GM21447 (cell line): ENCODE results near the gene HIPK2.

Source experiments
- ATAC-seq: cut with Tn5 transposase; IDR thresholded peaks from one replicate; pipeline ENCODE4 v1.9.1; 2021; ENCODE audit not compliant: unreplicated experiment

HIPK2 gene

DNA sequence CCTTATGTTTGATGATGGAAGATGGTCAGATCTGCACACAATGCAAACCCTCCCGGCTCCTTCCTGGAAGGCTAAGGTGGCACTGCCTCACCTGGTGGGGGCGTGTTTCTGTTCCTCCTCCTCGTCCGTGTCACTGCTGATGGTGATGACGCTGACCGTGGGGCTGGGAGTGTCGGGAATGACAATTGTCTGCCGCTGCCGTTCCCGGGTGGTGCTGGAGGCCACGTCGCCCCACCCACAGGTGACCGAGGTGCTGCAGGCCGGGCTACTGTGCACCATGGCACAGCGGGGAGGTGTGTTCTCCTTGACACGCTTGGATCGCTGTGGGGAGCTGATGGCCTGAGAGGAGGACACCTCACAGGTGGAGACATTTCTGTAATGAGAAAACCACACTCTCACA is 181.2 kb downstream of the HIPK2 start:
- ATAC-seq = no peak

DNA sequence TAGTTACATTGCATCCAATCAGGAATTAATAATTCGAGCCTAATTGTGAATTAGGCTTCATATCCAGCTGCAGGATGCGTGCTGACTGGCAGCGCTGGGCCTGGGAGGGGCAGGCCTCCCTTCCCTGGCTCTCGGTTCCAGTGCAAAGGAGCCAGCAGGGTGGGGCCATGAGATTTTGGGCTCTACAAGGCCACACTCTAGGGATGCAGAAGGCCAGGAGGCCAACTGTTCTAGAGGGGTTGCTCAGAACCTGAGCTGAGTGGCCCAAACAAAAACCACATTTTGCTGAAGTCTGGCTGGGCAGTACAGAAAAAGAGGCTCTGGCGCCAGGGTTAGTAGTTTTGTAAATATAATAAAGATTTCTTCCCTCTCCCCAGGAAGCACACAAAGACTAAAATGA is 182.0 kb downstream of the HIPK2 start:
- ATAC-seq = no peak

DNA sequence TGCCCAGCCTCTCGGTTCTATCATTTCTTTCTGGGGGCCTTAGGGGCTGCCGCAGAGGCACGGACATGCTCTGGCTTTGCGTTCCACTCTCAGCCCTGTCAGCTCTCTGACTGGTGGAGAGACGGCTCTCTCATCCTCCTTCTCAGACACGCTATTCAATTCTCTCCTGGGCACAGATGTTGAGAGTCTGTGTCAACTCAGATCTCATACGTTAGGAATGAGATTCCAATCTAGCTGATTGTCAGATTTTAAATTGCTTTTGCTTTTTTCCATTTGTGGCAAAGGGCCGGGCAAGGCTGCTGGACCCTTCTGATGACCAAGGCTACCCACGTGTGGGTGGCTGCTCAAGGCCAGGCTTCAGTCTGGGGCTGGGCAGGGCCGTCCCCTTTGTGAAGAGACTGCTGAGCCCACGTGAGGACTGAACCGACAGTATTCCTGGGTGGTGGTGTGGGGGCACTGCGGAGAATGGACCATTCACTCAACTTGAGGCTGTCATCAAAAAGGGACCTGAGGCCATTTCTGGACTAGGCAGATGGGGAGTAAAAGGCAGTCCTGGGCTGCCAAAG is 182.8 kb downstream of the HIPK2 start:
- no peak for ATAC-seq

DNA sequence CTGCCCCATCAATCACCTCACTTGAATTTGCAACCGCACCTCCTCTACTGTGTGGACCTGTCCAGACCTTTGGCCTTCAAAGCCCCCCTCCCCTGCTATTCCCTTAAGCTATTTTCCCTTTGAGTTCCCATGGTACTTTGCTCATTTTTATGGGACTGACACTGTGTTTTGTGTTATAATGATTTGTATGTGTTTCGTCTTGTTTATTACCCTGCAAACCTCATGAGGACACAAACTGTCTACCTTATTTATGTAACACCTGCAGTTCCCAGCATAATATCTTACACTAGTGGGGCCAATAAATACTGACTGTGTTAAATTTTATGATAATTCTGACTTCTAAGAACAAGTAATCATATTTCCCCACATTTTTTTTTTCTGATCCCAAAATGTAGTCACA is 183.7 kb downstream of the HIPK2 start:
- ATAC-seq = no peak

DNA sequence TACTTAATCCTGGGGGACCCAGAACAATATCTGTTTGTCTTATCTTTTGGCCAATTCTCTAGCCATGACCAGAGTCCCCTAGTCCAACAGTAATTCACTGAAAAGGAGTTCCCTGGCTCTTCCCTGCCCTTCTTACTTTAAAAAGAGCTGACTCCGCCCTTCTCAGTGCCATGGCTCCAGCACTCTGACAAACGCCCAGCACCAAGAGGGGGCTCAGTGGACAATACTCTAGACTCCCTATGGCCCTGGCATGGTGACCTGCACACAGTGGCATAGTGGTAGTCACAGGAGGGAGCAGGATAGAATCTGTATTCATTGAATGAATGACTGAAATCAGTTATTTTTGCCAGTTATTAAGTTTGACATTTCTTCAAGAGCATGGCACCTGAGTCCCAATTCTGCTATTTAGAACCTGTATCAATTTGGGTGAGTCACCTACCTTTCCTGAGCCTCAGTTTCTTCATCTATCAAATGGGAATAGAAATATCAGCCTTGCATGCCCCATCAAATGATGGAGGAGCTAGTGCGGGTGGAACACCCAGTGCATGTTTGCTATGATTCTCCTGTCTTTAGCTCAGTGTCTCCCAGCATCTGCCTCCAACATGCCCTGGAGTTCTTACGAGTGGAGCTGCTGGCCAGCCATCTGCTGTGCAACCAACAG is 184.9 kb downstream of the HIPK2 start:
- no peak for ATAC-seq

DNA sequence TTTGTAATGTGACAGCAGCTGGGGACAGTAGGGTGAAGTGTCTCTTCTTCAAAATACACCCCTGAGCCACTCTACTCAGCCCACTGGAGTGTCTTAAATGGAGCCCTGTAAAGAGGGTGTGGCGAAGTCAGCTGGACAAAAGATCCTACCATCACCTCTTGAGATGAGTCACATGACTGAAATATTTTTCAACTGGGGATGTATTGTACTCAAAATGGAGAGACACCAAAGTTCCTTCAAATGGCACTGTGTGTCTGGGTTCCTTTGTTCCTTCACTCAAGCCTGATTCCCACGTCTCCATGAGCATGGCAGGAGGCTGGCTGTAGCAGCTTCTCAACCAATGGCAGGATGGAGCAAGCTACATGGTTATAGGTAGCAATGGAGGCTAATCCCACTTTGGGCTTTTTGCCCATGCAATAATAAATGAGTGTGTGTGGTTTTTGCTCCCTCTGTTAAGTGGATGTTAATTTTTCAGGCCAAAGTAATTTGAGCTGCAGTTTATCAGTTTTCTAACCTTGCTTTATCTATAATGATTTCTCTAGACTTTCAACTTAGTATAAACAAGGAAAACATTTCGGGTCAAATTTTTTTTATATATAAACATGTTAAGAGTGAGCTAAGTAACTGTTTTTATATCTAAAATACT is 186.1 kb downstream of the HIPK2 start:
- no peak for ATAC-seq

DNA sequence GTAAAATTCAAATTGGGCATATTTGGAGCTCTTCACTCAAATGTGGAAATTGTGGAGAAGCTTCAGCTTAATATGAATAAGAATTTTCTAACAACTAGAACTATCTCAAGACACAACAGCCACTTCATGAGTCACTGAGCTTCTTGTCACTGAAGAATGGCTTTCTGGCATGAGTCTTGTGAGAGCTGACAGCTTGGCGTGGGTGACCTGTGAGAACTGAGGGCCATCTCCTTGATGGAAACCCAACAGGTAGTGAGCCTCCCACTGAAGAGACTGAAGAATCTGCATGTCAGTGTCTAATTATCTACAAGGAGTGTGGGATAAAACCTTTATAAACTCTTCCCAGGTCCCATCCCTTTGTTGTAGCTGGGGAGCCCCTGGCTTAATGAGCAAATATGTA is 188.3 kb downstream of the HIPK2 start:
- no peak for ATAC-seq

DNA sequence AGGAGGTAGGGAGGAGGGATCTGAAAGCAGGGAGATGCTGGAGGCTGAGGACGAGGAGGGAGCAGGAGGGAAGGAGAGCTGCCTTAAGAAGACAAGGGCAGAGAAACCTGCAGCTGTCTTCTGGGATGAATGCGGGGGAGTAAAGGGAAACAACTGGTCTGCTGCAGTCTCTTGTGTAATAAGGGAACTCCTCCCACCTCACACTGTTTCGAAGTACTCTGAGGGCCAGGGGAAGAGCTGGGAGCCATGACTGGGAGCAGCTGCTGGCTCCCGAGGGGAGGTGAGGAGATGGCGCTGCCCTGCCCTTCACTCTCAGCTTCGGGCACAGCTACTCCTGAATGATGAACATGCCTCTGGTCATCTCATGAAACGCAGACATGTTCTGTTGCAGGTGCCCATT is 189.2 kb downstream of the HIPK2 start:
- ATAC-seq = no peak

DNA sequence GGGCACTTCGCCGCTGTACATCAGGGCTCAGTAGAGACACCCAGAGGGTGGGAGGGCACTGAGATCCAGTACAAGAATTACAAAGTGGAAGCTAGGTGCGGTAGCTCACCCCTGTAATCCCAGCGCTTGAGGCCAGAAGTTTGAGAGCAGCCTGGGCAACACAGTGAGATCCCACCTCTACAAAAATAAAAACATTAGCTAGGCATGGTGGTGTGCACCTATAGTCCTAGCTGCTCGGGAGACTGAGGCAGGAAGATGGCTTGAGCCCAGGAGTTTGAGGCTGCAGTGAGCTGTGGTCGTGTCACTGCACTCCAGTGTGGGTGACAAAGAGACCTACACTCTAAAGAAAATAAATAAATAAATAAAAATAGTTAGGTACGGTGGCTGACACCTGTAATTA is 190.3 kb downstream of the HIPK2 start:
- ATAC-seq = no peak

DNA sequence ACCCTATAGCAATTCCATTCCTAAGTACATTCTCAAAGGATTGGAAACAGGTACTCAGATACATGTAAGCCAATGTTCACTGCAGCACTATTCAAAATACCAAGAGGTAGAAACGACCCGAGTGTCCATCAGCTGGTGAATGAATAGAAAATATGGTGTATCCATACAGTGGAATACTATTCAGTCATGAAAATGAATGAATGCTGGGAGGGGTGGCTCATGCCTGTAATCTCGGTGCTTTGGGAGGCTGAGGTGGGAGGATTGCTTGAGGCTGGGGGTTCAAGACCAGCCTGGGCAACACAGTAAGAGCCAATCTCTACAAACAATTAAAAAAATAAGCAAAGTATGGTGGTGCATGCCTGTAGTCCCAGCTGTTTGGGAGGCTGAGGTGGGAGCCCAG is 191.5 kb downstream of the HIPK2 start:
- no peak for ATAC-seq

DNA sequence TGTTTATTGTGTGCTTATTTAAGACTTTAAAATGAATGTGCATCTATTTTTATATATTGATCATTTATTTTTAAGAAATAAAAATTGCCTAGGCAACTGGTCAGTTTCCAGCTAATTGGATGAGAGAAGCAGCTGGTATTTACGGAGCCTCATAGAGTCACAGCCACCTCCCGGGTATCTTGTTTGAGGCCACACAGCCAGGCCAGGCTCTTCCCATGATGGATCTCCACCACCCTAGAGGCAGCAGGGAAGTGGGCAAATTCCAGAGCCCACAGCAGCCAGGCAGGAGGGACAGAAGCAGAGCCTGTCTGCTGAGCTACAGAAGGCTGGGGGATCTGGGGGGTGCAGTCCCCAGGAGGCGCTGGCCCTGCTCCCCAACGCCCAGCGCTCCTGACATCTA is 192.8 kb downstream of the HIPK2 start:
- ATAC-seq = no peak

DNA sequence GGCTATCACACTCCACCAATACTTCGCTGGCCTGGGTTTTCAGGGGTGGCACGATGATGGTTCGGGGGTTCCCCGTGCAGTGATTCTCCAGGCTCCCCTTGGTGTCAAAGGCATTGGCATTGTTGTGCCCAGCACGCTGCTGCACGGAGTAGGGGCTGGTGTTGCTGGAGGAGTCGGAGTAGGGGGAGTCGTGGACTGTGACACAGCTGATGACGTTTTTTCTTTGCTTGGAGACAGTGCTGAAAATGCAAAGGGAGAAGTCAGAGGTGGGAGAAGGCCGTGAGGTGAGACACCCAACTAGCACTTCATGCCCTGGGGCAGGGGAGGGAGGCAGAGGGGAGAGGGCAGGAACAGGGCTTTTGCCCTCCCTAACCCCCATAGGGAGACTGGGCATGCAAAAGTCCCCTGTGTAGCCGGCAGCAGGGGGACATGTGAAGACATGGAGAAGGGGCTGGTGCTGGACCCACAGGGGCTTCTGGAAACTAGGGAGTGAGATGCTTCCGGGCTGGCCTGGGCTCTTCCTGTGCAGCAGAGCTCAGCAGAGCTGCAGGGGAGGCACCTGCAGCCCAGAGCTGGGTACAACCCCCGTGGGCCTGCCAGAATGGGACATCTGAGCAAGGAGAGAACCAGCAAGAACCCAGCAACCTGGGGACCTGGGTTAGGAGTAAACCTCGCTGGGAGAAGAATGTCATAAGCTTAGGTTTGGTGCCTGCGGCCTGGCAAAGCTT is 193.8 kb downstream of the HIPK2 start:
- no peak for ATAC-seq

DNA sequence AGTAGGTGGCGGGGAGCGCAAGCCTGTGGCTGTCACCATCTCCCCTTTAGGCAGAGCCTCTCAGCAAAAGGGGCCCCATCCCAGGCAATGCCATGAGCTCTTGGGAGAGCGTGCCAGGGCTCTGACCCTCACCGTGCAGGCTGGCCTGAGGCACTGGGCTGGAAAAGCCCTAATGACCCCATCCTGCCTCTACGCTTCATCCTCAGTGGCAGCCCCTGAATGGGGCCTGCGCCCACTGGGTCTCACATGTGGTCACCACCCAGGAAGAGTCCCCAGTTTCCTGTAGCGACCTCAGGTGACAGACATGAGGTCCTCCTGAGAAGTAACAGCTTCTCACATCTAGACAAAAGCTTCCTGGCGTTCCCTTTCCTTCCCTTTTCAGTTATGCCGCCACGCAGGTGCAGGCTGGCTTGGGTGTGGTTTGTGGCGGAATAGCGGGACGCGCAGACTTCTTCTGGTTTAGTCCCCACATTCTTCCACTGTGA is 195.1 kb downstream of the HIPK2 start:
- ATAC-seq = no peak

DNA sequence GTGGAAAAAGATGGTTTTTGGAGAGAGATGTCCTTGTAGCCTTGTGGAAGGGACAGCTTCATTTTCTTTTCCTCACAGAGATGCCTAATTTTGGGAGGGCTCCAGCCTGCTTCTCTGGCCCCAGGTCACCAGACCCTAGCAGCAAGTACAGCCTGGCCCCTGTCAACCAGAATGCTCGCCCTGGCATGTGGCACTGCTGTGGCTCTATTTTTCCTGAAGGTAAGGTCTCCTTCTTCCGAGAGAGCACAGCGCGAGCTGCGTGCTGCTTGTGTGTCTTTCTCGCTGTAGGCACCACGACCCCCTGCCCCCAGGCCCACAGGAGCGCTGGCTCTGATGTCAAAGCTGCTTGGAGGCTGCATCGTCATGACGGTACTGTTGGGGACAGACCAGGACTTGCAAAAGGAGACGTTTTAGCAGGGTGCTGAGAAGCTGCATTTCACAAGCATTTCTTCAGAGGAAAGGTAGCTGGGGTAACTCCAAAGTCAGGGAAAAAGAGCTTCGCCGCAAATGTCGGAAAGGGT is 195.6 kb downstream of the HIPK2 start:
- no peak for ATAC-seq

DNA sequence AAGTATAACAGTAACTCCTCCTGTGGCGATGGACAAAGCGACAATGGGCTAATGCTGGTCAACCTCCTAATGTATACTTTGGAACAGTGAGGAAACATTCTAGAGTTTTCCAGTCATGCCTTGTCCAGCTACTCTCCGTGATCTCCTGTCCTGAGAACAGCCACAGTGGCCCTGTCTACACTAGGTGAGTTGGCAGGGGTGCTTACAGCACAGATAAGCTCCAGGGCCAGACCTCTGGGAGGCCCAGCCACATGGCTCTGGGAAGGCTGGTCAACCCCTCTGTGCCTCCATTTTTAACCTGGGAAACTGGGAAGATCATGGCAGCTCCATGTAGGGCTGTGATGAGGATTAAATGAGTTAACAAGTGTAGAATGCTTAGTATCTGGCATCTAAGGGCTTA is 197.4 kb downstream of the HIPK2 start:
- ATAC-seq = no peak

DNA sequence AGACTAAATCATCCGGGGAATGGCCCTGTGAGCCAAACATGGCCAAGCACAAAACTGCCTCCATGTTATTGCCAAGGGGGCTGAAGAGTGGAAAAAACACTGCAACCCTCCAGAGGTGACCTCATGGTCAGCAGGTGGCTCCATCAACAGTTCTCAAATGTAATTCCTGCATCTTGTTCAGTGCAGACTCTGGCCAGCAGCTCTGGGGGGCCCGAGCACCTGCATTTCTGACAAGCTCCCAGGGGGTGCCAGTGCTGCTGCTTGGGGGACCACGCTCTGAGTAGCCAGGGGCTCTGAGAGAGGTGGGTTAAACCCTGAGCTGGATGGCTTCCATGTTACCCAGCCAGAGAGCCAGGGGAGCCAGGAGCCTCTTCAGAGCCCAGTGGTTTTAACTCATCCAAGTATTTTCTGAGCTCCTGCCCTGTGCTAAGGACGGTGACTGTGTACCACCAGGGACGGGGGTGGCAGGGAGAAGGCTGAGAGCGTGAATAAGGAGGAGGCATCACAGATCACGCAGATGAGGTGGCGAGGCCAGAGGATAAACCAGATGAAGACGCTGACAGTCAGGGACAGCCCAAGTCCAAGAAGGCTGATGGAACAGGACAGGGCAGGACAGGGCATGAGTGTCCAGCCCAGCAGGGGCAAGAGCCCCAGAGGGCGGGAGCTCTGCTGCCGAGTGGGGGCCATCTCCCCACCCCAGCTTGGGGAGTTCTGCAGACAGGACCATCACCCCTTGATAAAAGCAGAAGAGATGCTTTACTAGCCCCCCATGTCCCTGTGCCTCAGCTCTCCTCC is 201.4 kb downstream of the HIPK2 start:
- no peak for ATAC-seq

DNA sequence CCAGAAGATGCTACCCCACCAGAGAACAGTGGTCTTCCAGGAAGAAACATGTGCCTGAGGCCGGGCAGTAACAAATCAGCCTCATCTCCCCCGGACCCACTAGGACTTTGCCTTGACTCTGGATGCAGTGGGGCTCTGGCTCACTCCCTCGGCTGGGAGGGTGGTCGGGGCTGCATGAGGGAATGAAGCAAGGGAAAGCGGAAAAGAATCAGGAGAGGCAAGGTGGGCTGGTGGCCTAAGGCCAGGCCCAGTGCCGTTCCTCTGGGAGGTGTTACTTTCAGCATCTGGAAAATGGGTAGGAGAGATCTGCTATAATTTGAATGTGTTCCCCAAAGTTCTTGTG is 202.5 kb downstream of the HIPK2 start:
- ATAC-seq = no peak

DNA sequence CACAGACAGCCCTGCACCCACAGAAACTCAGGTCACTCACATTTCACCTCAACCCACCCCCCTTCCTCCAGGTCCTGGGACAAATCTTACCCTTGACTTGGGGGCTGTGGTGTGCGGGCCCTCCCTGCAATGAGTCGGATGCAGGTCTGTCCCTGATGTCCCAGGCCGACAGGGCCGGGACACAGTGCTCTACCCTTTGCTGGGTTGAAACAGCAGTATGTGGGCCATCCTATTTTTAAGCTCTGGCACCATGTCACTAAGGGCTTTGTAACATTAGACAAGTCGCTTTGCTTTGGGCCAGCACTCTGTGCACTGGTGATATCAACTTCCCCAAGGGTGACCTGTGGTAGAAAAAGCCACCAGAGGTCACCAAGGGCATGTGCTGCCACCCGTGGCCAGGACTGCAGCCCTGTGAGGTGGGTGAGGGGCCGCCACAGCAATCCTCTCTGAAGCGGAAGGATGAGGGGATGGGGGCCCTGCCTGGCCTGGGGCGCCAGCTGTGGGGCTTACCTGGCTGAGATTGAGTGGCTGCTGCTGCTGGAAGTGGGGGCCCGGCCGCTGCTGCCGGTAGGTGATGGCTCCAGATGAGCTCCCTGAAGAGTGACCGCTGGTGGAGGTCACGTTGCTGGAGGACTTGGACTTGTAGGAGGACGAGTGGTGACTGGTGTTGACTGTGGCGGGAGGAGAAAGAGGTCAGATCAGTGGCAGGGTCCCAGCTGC is 203.0 kb downstream of the HIPK2 start:
- no peak for ATAC-seq

DNA sequence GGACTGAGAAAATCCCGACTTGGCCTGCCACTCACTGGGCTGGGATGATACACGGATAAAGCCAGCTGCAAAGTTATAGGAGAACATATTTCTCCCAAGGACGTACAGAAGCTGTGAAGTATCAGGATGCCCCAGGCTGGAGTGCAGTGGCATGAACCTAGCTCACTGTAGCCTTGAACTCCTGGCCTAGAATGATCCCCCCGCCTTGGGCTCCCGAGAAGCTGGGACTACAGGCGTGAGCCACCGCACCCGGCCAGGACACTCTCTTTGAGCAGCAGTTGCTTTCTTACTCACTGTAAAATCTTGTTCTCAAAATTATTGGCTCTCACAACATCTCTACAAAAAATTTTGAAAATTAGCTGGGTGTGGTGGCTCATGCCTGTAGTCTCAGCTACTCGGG is 203.9 kb downstream of the HIPK2 start:
- no peak for ATAC-seq

DNA sequence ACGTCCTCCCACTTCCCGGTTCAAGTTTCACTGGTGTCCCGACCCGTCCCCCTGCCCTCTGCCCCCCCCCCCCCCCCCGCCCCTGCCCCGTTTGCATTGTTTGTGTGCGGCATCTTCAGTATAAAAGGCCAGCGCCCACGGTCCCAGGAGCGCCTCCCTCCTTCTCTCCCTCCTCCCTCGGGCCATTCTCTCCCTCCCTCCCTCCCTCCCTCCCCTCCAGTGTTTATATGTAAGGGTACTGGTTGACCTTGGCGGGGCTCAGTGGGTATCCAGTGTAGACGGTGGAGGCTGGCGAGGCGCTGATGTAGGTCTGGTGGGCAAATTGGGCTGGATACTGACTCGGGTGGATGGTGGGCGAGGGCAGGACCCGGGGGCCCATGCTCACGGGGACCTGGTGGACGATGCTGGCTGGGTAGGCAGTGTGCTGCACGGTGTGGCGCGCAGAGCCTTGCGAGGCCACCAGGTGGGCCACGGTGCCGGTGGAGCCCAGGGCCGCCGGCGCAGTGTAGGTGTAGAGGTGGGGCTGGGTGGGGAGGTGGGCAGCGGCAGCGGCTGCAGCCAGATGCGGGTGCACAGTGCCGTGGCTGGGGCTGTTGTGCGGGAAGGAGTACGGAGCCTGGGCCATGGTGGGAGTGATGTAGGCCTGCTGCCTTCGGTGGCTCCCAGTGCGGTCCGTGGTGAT is 205.0 kb downstream of the HIPK2 start:
- no peak for ATAC-seq
